HepG2 (cell line): ENCODE measurements around the gene GP1BA. TPM values are rescaled to one million over a fixed set of nuclear protein-coding genes. Genes with fewer than 3 reads are reported as not detected.
A peak's percentile ranks its signal among the peaks of the same experiment; 100 is the strongest.

Experiments used
- ATM ChIP-seq: fragments of 450-650 bp; IDR thresholded peaks from 2 replicates; pipeline ENCODE4 v1.7.1; 2017; ENCODE audit warnings: mild to moderate bottlenecking, borderline replicate concordance
- CHD2 ChIP-seq: IDR thresholded peaks from 2 replicates; pipeline ENCODE4 v1.6.1; 2011; ENCODE audit warnings: low read depth, low read length, improper control_type of control experiment
- DMAP1 ChIP-seq: IDR thresholded peaks from 2 replicates; pipeline ENCODE4 v1.6.1; 2016
- ETV5 ChIP-seq: IDR thresholded peaks from 2 replicates; pipeline ENCODE4 v1.6.1; 2018; ENCODE audit warnings: missing biosample characterization, missing genetic modification reagents, inconsistent platforms, borderline replicate concordance
- FOSL2 ChIP-seq: sonication (generic); formaldehyde crosslinking; IDR thresholded peaks from 2 replicates; pipeline ENCODE4 v1.4.0; 2020; ENCODE audit warnings: missing genetic modification reagents
- KAT7 ChIP-seq: IDR thresholded peaks from 2 replicates; pipeline ENCODE4 v1.6.1; 2018; ENCODE audit warnings: borderline replicate concordance, missing compliant biosample characterization
- MBNL3 ChIP-seq: fragments of 250-450 bp; sonication (Bioruptor Pico); conservative IDR thresholded peaks from 2 replicates; pipeline ENCODE4 v1.8.0; 2022; ENCODE audit warnings: mild to moderate bottlenecking, inconsistent platforms
- MED1 ChIP-seq: sonication (generic); formaldehyde crosslinking; IDR thresholded peaks from 2 replicates; pipeline ENCODE4 v1.4.0; 2020; ENCODE audit warnings: missing genetic modification reagents
- PHF20 ChIP-seq: sonication (generic); formaldehyde crosslinking; IDR thresholded peaks from 2 replicates; pipeline ENCODE4 v1.5.0; 2020; ENCODE audit warnings: mild to moderate bottlenecking, missing genetic modification reagents
- PITX1 ChIP-seq: sonication (generic); formaldehyde crosslinking; IDR thresholded peaks from 2 replicates; pipeline ENCODE4 v1.5.1; 2020; ENCODE audit warnings: mild to moderate bottlenecking, missing genetic modification reagents
- POGK ChIP-seq: sonication (generic); formaldehyde crosslinking; conservative IDR thresholded peaks from 2 replicates; pipeline ENCODE4 v1.8.0; 2022; ENCODE audit warnings: mild to moderate bottlenecking, moderate library complexity, missing genetic modification reagents
- RCOR2 ChIP-seq: IDR thresholded peaks from 2 replicates; pipeline ENCODE4 v1.6.1; 2016; ENCODE audit warnings: missing biosample characterization, missing genetic modification reagents
- SP5 ChIP-seq: IDR thresholded peaks from 2 replicates; pipeline ENCODE4 v1.6.1; 2016; ENCODE audit warnings: low read depth, borderline replicate concordance
- SRSF1 ChIP-seq: fragments of 200-400 bp; formaldehyde crosslinking; optimal IDR thresholded peaks from 2 replicates; pipeline ENCODE3; 2017; ENCODE audit warnings: mild to moderate bottlenecking, low read depth, low read length, moderate library complexity
- TAF1 ChIP-seq: sonication (generic); formaldehyde crosslinking; IDR thresholded peaks from 2 replicates; pipeline ENCODE4 v1.4.0; 2020; ENCODE audit warnings: missing genetic modification reagents
- TP53 ChIP-seq: sonication (generic); formaldehyde crosslinking; conservative IDR thresholded peaks from 2 replicates; pipeline ENCODE4 v1.4.0; 2020; ENCODE audit warnings: missing genetic modification reagents
- ZEB1 ChIP-seq: IDR thresholded peaks from 2 replicates; pipeline ENCODE4 v1.6.1; 2012; ENCODE audit warnings: mild to moderate bottlenecking, low read depth, inconsistent platforms; ENCODE audit not compliant: insufficient replicate concordance
- ZFP1 ChIP-seq: IDR thresholded peaks from 2 replicates; pipeline ENCODE4 v1.6.1; 2016
- ZNF552 ChIP-seq: sonication (generic); formaldehyde crosslinking; IDR thresholded peaks from 2 replicates; pipeline ENCODE4 v1.9.0; 2022; ENCODE audit warnings: missing genetic modification reagents, mild to moderate bottlenecking, borderline replicate concordance
- ZSCAN12 ChIP-seq: sonication (generic); formaldehyde crosslinking; IDR thresholded peaks from 2 replicates; pipeline ENCODE4 v1.9.0; 2021; ENCODE audit warnings: mild to moderate bottlenecking, missing genetic modification reagents
- ZSCAN20 ChIP-seq: sonication (generic); formaldehyde crosslinking; IDR thresholded peaks from 2 replicates; pipeline ENCODE4 v1.4.0; 2020; ENCODE audit warnings: missing genetic modification reagents, mild to moderate bottlenecking, borderline replicate concordance
- polyA plus RNA-seq, 8 experiments: library from polyadenylated mRNA; depleted of rRNA in 3 of 8; stranded (reverse) in 7 of 8; unstranded in 1 of 8; fragments of >200 nt; fragmentation: Illumina TruSeq in 4 of 8; extraction: Trizol in 4 of 8; gene quantifications; 2 replicates each; pipeline versions ENCODE4 v1.2.1 to v1.2.3, GENCODE V29; 2011 to 2016; ENCODE audit warnings: low read depth in 4 of 8, missing spikeins in 1 of 8, mixed read lengths in 1 of 8; ENCODE audit not compliant: insufficient read depth in 1 of 8
- total RNA-seq, 5 experiments: library from RNA; depleted of rRNA; stranded (reverse); fragments of >200 nt; fragmentation: Illumina TruSeq; extraction: Trizol; gene quantifications; 2 replicates each; pipeline ENCODE4 v1.2.3, GENCODE V29; 2016; ENCODE audit warnings: low read depth in 1 of 5
- TF ChIP-seq, protein P1 (sequence below): sonication (generic); formaldehyde crosslinking; IDR thresholded peaks from 2 replicates; pipeline ENCODE4 v1.5.1; 2020; ENCODE audit warnings: mild to moderate bottlenecking, missing genetic modification reagents
- TF ChIP-seq, protein P2 (sequence below): IDR thresholded peaks from 2 replicates; pipeline ENCODE4 v1.6.1; 2016; ENCODE audit warnings: missing biosample characterization, missing genetic modification reagents, low read depth
- TF ChIP-seq, protein P3 (sequence below): sonication (generic); formaldehyde crosslinking; IDR thresholded peaks from 2 replicates; pipeline ENCODE4 v1.4.0; 2020; ENCODE audit warnings: missing genetic modification reagents

Gene GP1BA
- total and polyA plus RNA-seq, 2 of the 13 experiments (the other 11 are each of a cell fraction or from before 2014, with no cell fraction given): not detected

- TF ChIP-seq TAF1 (CRISPR knock-in tag): peak; percentile 58; the same call in 1 of the 2 replicates
- peak; percentile 31; the same call in 1 of the 2 replicates for TF ChIP-seq DMAP1 (CRISPR knock-in tag)
- TF ChIP-seq PHF20 (CRISPR knock-in tag): no peak
- no peak for TF ChIP-seq ZNF552 (CRISPR knock-in tag)
- 0 out of 2 replicates have a peak, but pooled peaks have one; percentile 49 for TF ChIP-seq KAT7 (CRISPR knock-in tag)
- TF ChIP-seq MED1 (CRISPR knock-in tag): peak; percentile 60; the same call in 1 of the 2 replicates
- 0 out of 2 replicates have a peak, but pooled peaks have one; percentile 44 for TF ChIP-seq POGK (CRISPR knock-in tag)
- peak; percentile 49 for TF ChIP-seq SRSF1
- TF ChIP-seq FOSL2 (CRISPR knock-in tag): no peak
- TF ChIP-seq CHD2: no peak
- TF ChIP-seq PITX1 (CRISPR knock-in tag): no peak
- TF ChIP-seq, protein P1, sequence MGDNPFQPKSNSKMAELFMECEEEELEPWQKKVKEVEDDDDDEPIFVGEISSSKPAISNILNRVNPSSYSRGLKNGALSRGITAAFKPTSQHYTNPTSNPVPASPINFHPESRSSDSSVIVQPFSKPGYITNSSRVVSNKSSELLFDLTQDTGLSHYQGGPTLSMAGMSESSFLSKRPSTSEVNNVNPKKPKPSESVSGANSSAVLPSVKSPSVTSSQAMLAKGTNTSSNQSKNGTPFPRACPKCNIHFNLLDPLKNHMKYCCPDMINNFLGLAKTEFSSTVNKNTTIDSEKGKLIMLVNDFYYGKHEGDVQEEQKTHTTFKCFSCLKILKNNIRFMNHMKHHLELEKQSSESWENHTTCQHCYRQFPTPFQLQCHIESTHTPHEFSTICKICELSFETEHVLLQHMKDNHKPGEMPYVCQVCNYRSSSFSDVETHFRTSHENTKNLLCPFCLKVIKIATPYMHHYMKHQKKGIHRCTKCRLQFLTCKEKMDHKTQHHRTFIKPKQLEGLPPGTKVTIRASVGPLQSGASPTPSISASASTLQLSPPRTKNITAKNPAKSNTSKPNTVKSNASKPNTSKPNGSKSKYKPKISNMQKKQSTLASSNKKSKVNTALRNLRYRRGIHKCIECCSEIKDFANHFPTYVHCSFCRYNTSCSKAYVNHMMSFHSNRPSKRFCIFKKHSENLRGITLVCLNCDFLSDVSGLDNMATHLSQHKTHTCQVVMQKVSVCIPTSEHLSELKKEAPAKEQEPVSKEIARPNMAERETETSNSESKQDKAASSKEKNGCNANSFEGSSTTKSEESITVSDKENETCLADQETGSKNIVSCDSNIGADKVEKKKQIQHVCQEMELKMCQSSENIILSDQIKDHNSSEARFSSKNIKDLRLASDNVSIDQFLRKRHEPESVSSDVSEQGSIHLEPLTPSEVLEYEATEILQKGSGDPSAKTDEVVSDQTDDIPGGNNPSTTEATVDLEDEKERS (CRISPR knock-in tag): no peak
- peak; percentile 89 for TF ChIP-seq ETV5 (CRISPR knock-in tag)
- TF ChIP-seq, protein P2, sequence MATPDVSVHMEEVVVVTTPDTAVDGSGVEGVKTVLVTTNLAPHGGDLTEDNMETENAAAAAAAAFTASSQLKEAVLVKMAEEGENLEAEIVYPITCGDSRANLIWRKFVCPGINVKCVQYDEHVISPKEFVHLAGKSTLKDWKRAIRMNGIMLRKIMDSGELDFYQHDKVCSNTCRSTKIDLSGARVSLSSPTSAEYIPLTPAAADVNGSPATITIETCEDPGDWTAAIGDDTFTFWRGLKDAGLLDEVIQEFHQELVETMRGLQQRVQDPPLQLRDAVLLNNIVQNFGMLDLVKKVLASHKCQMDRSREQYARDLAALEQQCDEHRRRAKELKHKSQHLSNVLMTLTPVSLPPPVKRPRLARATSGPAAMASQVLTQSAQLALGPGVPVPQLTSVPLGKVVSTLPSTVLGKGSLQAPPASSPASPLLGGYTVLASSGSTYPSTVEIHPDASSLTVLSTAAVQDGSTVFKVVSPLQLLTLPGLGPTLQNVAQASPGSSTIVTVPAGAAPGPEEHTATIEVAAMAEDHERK: no peak
- 0 out of 2 replicates have a peak, but pooled peaks have one; percentile 34 for TF ChIP-seq ZFP1 (CRISPR knock-in tag)
- TF ChIP-seq ZSCAN12: no peak
- TF ChIP-seq SP5 (CRISPR knock-in tag): no peak
- TF ChIP-seq ZSCAN20 (CRISPR knock-in tag): no peak
- no peak for TF ChIP-seq ATM
- no peak for TF ChIP-seq RCOR2 (CRISPR knock-in tag)
- no peak for TF ChIP-seq TP53 (CRISPR knock-in tag)
- TF ChIP-seq MBNL3 (CRISPR knock-in tag): no peak
- TF ChIP-seq ZEB1: no peak
- TF ChIP-seq, protein P3, sequence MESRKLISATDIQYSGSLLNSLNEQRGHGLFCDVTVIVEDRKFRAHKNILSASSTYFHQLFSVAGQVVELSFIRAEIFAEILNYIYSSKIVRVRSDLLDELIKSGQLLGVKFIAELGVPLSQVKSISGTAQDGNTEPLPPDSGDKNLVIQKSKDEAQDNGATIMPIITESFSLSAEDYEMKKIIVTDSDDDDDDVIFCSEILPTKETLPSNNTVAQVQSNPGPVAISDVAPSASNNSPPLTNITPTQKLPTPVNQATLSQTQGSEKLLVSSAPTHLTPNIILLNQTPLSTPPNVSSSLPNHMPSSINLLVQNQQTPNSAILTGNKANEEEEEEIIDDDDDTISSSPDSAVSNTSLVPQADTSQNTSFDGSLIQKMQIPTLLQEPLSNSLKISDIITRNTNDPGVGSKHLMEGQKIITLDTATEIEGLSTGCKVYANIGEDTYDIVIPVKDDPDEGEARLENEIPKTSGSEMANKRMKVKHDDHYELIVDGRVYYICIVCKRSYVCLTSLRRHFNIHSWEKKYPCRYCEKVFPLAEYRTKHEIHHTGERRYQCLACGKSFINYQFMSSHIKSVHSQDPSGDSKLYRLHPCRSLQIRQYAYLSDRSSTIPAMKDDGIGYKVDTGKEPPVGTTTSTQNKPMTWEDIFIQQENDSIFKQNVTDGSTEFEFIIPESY (CRISPR knock-in tag): no peak; the same call in 1 of the 2 replicates
Measured at GRCh38 chr17:4908301-4908700, 23.8 kb upstream of the GP1BA start (continued).
